Stimulated activated CD4-positive, alpha-beta T cell treated with anti-CD3 and anti-CD28 coated beads, TNF-alpha, amount 100 ng/mL, for 24 hours (primary cell): Measurements from ENCODE around the gene FREM2.

ENCODE experiments used
- DNase-seq, 3 experiments: peaks; one replicate each; pipeline ENCODE4 v3.0.0-alpha.2; 2020; ENCODE audit warnings: low read depth in 3 of 3

Gene FREM2

DNA sequence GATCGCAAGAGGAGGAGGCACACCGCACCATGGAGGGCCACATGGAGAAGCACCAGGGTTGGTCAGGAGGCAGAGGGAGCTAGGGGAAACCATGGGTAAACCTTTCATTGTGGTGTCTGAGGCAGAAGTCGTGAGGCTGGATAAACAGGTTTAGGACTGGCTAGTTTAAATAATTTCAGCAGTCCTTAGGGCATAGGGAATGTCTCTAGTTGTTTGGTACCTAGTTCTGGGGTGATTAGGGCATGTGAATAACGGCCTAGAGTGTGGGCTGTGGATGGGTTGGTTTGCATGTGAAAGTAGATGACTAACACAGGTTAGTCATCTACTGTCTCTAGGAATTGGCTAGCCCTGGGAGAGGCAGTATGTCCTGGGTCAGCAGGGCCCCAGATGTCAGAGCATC is 201.4 kb downstream of the FREM2 start:
- DNase-seq = no peak

DNA sequence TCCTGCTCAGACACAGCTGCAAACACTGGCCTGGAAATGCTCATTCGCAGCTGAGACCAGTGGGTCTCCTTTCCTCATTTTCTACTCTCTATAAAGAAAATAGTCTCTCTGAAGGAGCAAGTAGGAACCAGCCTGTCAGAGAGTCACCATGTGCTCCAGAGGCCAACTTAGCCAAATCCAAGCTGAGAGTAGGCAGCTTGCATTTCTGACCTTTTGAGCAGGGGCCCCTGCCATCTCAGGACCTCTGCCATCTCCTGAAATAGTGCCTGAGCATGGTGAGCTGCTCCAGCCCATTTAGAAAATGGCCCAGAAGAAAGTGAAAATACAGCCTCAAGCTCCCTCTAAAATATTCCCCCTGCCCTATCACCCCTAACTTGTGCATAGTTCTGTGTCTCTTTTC is 208.2 kb downstream of the FREM2 start:
- no peak for DNase-seq

DNA sequence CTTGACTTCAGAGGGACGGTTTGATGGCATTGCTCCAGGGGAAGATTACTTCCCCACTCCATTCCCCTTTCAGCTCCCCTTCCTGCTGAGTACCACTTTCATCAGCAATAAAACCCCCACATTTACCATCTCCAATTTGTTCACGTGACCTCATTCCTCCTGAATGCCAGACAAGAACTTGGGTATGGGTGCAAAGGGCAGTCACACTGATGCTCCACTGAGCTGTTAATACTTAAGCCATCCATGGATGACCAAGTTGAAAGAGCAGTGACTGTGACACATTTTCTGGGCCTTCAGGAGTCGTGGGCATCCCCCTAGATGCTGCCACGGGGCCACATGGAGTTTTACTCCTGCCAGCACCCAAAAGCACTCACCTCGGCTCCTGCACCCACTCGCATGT is 210.6 kb downstream of the FREM2 start:
- no peak for DNase-seq

DNA sequence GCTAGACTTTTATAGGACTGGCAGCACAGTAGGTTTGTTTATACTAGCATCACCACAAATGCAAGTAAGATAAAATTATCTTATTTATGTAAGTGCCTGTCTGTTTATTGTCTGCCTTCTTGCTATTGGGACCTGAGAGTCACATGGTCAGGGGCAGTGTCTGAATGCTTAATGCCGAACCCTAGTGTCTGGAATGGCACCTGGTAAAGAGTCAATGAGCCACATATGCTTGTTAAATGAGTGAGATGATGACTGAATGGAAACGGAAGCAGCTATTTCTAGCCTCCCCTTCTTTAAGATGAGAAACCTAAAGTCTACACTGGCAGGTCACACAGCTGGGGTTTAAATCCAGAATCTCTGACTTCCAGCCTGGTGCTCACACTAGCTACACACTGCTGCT is 211.6 kb downstream of the FREM2 start:
- no peak for DNase-seq

DNA sequence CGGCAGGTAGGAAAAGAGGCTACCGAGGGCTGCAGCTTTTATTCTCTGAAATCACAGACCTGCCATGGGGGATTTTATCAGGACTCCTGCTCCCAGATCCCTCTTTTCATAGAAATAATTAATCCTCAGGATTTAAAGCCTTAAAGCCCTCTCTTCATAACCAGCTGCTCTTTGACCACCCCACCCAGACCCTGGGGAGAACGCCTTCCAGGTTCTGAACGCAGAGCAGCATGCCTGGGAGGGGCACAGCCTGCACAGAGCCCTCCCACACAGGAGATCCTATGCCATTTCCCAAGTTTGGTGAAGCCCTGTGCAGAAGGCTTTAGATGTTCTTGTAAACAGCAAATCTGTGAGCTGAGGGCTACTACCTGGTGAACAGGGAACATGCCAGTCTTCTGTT is 212.7 kb downstream of the FREM2 start:
- no peak for DNase-seq

DNA sequence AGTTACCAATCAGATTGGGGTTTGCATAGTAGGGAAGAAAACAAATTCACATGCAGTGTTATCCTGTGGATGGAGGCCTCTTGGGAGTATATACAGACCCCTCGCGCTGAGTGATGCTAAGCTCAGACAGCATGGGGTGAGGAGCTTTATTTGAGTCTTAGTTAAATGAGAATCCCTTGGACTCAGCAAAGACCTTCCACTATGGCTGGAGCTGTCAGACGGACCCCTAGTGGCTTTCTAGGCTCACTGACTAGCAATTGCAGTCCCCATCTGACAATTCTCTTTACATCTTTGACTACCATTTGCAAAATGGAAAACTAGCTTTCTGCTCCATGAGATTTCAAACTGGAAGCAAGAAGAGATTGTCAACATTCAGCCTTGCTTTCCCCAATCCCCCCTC is 213.3 kb downstream of the FREM2 start:
- no peak for DNase-seq

DNA sequence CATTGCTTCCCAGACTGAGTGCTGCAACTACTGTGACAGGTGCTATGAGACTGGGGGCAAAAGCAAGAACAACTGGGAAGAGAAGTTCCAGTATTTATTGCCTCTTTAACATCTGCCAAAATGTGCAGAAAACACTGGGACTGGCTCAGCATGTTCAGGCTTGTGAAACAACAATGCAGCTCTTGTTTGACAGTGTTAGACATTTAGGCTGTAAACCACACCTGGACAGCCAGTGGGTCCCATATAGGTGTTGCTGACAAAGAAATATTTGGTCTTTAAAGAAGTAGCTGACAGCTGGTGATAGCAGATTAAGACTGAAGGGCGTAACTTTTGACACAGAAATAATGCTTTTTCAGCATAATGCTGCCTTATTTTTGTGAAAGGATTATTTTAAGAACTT is 215.7 kb downstream of the FREM2 start:
- DNase-seq = no peak

DNA sequence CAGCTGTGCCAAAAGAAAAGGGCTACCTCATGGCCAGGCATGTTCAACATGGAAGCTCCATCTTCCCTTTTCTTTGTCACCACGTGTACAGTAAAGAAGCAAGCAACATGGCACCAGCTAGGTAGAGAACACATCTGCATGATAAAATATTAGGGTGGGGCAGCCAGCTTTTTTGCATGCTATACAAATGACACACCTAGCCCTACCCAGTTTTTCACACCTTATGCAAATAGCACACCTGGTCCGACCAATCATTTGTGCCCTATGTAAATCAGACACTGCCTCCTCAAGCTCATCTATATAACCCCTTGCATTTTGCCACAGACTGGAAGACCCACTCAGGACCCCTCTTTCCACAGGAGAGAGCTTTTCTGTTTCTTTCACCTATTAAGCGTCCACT is 218.2 kb downstream of the FREM2 start:
- no peak for DNase-seq

DNA sequence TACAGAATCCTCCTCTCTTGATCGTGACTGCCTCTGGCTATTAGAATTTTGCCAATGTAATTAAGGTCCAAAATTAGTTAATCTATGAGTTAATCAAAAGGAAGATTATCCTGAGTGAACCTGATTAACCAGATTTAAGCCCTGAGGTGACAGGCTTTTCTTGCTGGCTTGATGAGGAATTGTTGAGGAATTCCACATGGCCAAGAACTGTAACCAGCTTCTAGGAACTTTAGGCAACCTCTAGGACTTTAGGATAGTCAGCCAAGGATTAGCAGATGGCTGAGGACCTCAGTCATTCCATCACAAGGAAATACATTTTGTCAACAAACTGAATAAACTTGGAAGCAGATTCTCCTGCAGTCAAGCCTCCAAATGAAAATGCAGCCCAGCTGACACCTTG is 219.0 kb downstream of the FREM2 start:
- DNase-seq = no peak

DNA sequence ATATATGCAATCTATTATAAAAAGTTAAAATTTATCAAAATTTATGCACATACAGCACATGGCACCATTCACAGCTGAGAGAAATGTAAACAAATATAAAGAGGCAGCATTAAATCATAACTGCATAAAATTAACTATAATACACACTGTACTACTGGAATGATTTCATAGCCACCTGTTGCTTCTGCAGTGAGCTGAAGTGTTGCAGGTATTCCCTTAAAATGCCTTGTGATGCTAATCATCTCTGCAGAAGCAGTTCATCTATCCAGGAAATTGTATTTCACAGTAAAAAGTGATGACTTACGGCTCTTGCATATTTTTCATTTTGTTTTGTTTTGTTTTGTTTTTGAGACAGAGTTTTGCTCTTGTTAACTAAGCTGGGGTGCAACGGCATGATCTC is 221.7 kb downstream of the FREM2 start:
- DNase-seq = no peak

DNA sequence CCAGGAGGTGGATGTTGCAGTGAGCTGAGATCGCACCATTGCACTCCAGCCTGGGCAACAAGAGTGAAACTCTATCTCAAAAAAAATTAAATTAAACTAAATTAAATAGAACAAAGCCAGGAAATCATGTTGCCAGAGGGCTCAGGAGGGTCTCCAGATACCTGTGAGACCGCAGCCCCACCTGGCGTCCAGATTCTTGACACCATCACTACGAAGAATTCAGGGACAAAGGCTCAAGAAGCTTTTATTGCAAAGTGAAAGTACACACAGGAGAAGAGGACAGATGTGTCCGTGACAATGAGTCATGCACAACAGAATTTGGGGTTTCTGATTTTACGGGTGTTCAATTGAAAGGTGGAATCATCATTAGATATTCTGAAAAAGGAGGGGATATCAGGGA is 227.2 kb downstream of the FREM2 start:
- DNase-seq = no peak

DNA sequence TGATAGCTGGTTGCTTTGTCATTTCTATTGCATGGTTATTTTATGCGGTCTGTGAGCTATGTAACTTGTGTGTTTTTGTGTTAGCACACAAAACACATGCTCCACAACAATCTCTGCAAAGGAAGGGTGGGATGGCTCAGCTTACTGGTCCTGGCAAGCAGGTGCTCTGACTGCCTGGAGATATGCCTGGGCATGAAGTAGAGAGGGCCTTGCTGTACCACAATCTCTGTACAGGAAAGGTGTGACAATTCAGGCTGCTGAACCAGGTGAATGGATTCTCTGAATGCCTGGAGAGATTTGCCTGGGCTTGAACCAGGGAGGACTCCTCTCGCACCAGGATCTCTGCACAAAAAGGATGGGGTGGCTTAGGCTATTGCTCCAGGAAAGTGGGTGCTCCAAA is 234.2 kb downstream of the FREM2 start:
- no peak for DNase-seq

DNA sequence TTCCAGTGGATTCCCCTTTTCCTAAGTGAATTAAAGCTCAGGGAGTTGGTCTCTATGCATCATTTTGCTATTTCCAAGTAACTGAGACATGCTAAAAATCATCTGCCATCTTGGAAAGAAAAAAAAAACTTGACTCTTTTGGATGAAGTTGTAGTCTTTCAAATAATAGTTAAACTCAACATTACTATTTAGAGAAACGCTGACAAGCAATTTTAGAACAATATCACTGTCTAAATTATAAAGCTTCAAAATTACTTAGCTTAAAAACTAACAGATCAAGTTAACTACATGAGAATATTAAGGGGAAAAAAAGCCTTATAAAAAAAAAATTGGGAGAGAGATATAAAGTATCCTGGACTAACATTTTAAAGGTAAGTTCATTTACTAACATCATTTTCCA is 235.3 kb downstream of the FREM2 start:
- DNase-seq = no peak

DNA sequence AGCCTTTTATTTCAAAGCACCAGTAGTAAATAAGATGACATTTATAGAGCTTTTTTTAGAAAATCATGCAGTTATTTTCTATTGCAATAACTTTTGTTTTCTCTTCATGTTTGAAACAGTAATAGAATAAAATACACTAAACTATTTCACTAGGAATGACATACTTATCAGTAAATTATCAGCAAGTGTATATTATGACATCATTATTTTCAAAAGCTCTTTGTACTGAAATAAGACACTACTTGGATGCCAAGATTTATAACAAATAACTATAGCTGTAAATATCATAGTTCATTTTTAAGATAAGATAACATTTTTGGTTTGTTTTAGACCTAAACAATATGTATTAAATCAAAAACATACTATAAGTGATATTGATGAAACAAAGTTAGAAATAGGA is 246.9 kb downstream of the FREM2 start:
- no peak for DNase-seq
